PC-9 (cell line): ENCODE measurements around the gene TEX55.
"Not testable (repeated sequence)": the region's sequence is repeated elsewhere in the genome, so short reads cannot be mapped to it uniquely, and the experiment has no call there.

Experiments used
- EZH2 ChIP-seq: fragments of 200-600 bp; sonication (generic); IDR thresholded peaks from 2 replicates; pipeline ENCODE4 v1.8.0; 2017; ENCODE audit warnings: antibody characterized with exemption, low read depth
- TF ChIP-seq, protein P1 (sequence below): fragments of 200-600 bp; sonication (generic); conservative IDR thresholded peaks from 2 replicates; pipeline ENCODE4 v1.6.1; 2017; ENCODE audit warnings: mixed run types, antibody characterized with exemption, mild to moderate bottlenecking, moderate library complexity

DNA sequence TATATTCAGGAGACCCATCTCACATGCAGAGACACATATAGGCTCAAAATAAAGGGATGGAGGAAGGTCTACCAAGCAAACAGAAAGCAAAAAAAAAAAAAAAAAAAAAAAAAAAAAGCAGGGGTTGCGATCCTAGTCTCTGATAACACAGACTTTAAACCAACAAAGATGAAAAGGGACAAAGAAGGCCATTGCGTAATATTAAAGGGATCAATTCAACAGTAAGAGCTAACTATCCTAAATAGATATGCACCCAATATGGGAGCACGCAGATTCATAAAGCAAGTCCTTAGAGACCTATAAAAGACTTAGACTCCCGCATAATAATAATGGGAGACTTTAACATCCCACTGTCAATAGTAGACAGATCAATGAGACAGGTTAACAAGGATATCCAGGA is 13.7 kb upstream of the TEX55 start:
- TF ChIP-seq, protein P1, sequence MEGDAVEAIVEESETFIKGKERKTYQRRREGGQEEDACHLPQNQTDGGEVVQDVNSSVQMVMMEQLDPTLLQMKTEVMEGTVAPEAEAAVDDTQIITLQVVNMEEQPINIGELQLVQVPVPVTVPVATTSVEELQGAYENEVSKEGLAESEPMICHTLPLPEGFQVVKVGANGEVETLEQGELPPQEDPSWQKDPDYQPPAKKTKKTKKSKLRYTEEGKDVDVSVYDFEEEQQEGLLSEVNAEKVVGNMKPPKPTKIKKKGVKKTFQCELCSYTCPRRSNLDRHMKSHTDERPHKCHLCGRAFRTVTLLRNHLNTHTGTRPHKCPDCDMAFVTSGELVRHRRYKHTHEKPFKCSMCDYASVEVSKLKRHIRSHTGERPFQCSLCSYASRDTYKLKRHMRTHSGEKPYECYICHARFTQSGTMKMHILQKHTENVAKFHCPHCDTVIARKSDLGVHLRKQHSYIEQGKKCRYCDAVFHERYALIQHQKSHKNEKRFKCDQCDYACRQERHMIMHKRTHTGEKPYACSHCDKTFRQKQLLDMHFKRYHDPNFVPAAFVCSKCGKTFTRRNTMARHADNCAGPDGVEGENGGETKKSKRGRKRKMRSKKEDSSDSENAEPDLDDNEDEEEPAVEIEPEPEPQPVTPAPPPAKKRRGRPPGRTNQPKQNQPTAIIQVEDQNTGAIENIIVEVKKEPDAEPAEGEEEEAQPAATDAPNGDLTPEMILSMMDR = not testable (repeated sequence)
- not testable (repeated sequence) for TF ChIP-seq EZH2
